OCI-LY1 (cell line): ENCODE data around the gene AJM1.

ENCODE experiments used
- EZH2 ChIP-seq: fragments of 200-600 bp; sonication (generic), shearing (Covaris generic); IDR thresholded peaks from 2 replicates; pipeline ENCODE4 v1.8.0; 2017; ENCODE audit warnings: borderline replicate concordance, mixed run types, mild to moderate bottlenecking, antibody characterized with exemption, low read length, moderate library complexity, mixed read lengths
- TF ChIP-seq, protein P1 (sequence below): fragments of 200-600 bp; sonication (generic), shearing (Covaris generic); IDR thresholded peaks from 2 replicates; pipeline ENCODE4 v1.5.1; 2017; ENCODE audit warnings: mild to moderate bottlenecking, antibody characterized with exemption, low read length, moderate library complexity, mixed read lengths

DNA sequence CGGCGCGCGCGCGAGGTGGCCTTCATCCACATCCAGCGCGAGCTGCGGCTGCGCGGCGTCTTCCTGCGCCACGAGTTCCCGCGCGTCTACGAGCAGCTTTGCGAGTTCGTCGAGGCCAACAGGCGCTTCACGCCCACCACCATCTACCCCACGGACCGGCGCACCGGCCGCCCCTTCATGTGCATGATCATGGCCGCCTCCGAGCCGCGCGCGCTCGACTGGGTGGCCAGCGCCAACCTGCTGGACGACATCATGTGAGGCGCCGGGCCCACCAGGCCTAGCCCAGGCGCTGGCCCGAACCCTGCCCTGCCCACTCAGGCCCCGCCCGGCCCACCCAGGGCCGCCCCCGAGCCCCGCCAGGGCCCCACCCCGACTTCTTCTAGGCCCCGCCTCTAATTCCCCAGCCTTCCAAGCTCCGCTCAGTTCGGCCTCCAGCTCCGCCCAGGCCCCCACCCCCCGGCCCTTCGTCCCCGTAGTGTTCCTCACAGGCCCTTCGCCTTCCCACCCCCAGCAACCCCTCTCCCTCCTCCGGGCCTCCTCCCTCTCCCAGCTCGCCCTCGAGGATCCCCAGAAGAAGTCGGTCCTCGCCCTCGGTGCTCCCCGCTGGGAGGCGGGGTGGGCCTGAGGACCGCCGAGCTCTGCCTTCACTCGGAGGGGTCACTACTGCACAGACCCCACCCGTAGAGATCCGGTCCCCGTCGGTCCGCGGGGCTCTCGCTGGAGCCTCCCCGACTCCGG is 5.0 kb downstream of the AJM1 start:
- TF ChIP-seq, protein P1, sequence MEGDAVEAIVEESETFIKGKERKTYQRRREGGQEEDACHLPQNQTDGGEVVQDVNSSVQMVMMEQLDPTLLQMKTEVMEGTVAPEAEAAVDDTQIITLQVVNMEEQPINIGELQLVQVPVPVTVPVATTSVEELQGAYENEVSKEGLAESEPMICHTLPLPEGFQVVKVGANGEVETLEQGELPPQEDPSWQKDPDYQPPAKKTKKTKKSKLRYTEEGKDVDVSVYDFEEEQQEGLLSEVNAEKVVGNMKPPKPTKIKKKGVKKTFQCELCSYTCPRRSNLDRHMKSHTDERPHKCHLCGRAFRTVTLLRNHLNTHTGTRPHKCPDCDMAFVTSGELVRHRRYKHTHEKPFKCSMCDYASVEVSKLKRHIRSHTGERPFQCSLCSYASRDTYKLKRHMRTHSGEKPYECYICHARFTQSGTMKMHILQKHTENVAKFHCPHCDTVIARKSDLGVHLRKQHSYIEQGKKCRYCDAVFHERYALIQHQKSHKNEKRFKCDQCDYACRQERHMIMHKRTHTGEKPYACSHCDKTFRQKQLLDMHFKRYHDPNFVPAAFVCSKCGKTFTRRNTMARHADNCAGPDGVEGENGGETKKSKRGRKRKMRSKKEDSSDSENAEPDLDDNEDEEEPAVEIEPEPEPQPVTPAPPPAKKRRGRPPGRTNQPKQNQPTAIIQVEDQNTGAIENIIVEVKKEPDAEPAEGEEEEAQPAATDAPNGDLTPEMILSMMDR, result no peak
- TF ChIP-seq EZH2, result no peak
